Measurements from ENCODE around the gene IL21. TPM values are rescaled to one million over a fixed set of nuclear protein-coding genes. Genes with fewer than 3 reads are reported as not detected.

Gene IL21
- total RNA-seq, 1 experiment from 2014 or later: not detected

GRCh38 chr4:122562449-122562848 is 58.4 kb downstream of the IL21 start:
- WGBS (ENCODE audit: extremely low coverage, insufficient read length, low lambda C conversion rate): no CpG with 5 or more reads among the region's 2 CpGs
- no peak overlapping the region for H2AFZ ChIP-seq (ENCODE audit: low read length)
- TF ChIP-seq, protein P1, sequence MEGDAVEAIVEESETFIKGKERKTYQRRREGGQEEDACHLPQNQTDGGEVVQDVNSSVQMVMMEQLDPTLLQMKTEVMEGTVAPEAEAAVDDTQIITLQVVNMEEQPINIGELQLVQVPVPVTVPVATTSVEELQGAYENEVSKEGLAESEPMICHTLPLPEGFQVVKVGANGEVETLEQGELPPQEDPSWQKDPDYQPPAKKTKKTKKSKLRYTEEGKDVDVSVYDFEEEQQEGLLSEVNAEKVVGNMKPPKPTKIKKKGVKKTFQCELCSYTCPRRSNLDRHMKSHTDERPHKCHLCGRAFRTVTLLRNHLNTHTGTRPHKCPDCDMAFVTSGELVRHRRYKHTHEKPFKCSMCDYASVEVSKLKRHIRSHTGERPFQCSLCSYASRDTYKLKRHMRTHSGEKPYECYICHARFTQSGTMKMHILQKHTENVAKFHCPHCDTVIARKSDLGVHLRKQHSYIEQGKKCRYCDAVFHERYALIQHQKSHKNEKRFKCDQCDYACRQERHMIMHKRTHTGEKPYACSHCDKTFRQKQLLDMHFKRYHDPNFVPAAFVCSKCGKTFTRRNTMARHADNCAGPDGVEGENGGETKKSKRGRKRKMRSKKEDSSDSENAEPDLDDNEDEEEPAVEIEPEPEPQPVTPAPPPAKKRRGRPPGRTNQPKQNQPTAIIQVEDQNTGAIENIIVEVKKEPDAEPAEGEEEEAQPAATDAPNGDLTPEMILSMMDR (conservative IDR thresholded peaks at IDR 0.05): no peak
- no peaks in the 10 kb centered on the region for H3K79me2 ChIP-seq (ENCODE audit: insufficient read depth, low read length)
- no peaks in the 10 kb centered on the region for H4K20me1 ChIP-seq (ENCODE audit: control insufficient read depth, insufficient read depth, insufficient read length)
- H3K79me1 ChIP-seq (ENCODE audit: insufficient read depth, low read depth, low read length, poor library complexity, severe bottlenecking): no peaks in the 10 kb centered on the region
- no peak overlapping the region for H3K18ac ChIP-seq (ENCODE audit: insufficient read length, low read depth, low read length)
- no peaks in the 10 kb centered on the region for H3K23me2 ChIP-seq (ENCODE audit: insufficient read length, low read depth, low read length, poor library complexity, severe bottlenecking)
- H2BK12ac ChIP-seq (ENCODE audit: insufficient read length, low read depth, low read length): no peak overlapping the region
- DNase-seq: no peak
- no peak overlapping the region for H4K5ac ChIP-seq (ENCODE audit: insufficient read length, low read depth, low read length)
- Mint-ChIP-seq H3K27me3 (ENCODE audit: low read depth) (no peaks in the 10 kb centered on the region), H3K4me1 (peaks cover 4 to 5% of the 10 kb centered on the region in 2 experiments), H3K9me3 (peaks cover 3 to 8% of the 10 kb centered on the region in 2 experiments), H3K4me3 (no peak overlapping the region), H3K27ac (no peak overlapping the region), H3K36me3 (ENCODE audit: insufficient read depth in 1 of 3, low read depth in 3 of 3) (peaks cover 0 to 2% (median 0%) of the 10 kb centered on the region in 3 experiments; a peak in 2 of 7 replicates)
- H3K56ac ChIP-seq (ENCODE audit: insufficient read length, low read depth, low read length): no peak overlapping the region
- H3K23ac ChIP-seq (ENCODE audit: insufficient read length, low read depth, low read length): no peak overlapping the region
- no peak overlapping the region for H2AK5ac ChIP-seq (ENCODE audit: insufficient read length, low read length)
- no peak overlapping the region for H3K14ac ChIP-seq (ENCODE audit: insufficient read depth, low read length)
- H3K9ac ChIP-seq (ENCODE audit: extremely low read depth, insufficient read length, low read length): no peak overlapping the region
- H3K9me3 ChIP-seq (ENCODE audit: control insufficient read depth, low read depth, low read length): no peaks in the 10 kb centered on the region
- H3K27ac ChIP-seq (ENCODE audit: insufficient read length, low read depth, low read length): no peak overlapping the region
- no peak overlapping the region for H4K91ac ChIP-seq (ENCODE audit: insufficient read length, low read depth, low read length)
- H2BK5ac ChIP-seq (ENCODE audit: insufficient read length, low read length): no peak overlapping the region
- H2BK20ac ChIP-seq (ENCODE audit: low read depth, low read length, poor library complexity, severe bottlenecking): no peak overlapping the region
- H3K27me3 ChIP-seq (ENCODE audit: insufficient read depth, low read length): no peaks in the 10 kb centered on the region
- H2BK120ac ChIP-seq (ENCODE audit: low read depth, low read length, poor library complexity, severe bottlenecking): no peak overlapping the region
- H3K4me2 ChIP-seq (ENCODE audit: insufficient read depth, insufficient read length, low read length): no peak overlapping the region
- no peak overlapping the region for H3T11ph ChIP-seq (ENCODE audit: low read length)
- H2BK15ac ChIP-seq (ENCODE audit: low read depth, low read length): no peak overlapping the region
- H3K4ac ChIP-seq (ENCODE audit: low read depth, low read length): no peak overlapping the region
- no peak overlapping the region for H4K8ac ChIP-seq (replicated peaks; ENCODE audit: insufficient read length, low read depth, low read length)
- H3K4me1 ChIP-seq (ENCODE audit: insufficient read depth, low read length): peaks cover 2% of the 10 kb centered on the region; the same call in 1 of the 2 replicates

Other genes starting within 250 kb of the IL21 start
- gene ADAD1, start 242.1 kb downstream of the IL21 start, total RNA-seq (2021): not detected in 2 replicates
- not detected in 2 replicates for gene IL2, start 164.3 kb downstream of the IL21 start, total RNA-seq (2021)
- 1.2 and 2.4 TPM in 2 replicates for gene BBS12, start 111.6 kb upstream of the IL21 start, total RNA-seq (2021)
- 95.2 and 99.0 TPM in 2 replicates for gene FGF2, start 205.8 kb upstream of the IL21 start, total RNA-seq (2021)

All from H9 (cell line).